MM.1S (cell line): ENCODE results near the gene HS6ST3.

Experiments used
- DNase-seq: peaks from one replicate; pipeline ENCODE4 v3.0.0-alpha.2; 2015
- H2AFZ ChIP-seq: fragments of 300-600 bp; sonication (generic); 2 replicates; pipeline ENCODE4 v1.6.0; 2016; ENCODE audit warnings: antibody characterized with exemption, low read length
- H3F3A ChIP-seq: fragments of 300-600 bp; sonication (generic); 2 replicates; pipeline ENCODE4 v1.6.1; 2016; ENCODE audit warnings: mild to moderate bottlenecking, antibody characterized with exemption, low read length, moderate library complexity, mixed read lengths; ENCODE audit not compliant: insufficient read depth
- H3K27ac ChIP-seq: fragments of 300-600 bp; sonication (generic); 2 replicates; pipeline ENCODE4 v1.5.1; 2016; ENCODE audit warnings: mild to moderate bottlenecking, low read length
- H3K27me3 ChIP-seq: fragments of 300-600 bp; sonication (generic); replicated peaks from 2 replicates; pipeline ENCODE4 v1.6.0; 2016; ENCODE audit warnings: low read length; ENCODE audit not compliant: insufficient read depth
- H3K36me3 ChIP-seq: fragments of 300-600 bp; sonication (generic); replicated peaks from 2 replicates; pipeline ENCODE4 v1.6.1; 2016; ENCODE audit warnings: mild to moderate bottlenecking, low read length, mixed read lengths; ENCODE audit not compliant: insufficient read depth
- H3K4me1 ChIP-seq: fragments of 300-600 bp; sonication (generic); 2 replicates; pipeline ENCODE4 v1.6.1; 2016; ENCODE audit warnings: low read length, mixed read lengths
- H3K4me2 ChIP-seq: fragments of 300-600 bp; sonication (generic); 2 replicates; pipeline ENCODE4 v1.6.0; 2016; ENCODE audit warnings: low read depth, low read length
- H3K4me3 ChIP-seq: fragments of 300-600 bp; sonication (generic); 2 replicates; pipeline ENCODE4 v1.5.1; 2016; ENCODE audit warnings: low read length, mixed read lengths
- H3K79me2 ChIP-seq: fragments of 300-600 bp; sonication (generic); 2 replicates; pipeline ENCODE4 v1.6.1; 2016; ENCODE audit warnings: mixed run types, low read length, mixed read lengths
- H3K9ac ChIP-seq: fragments of 300-600 bp; sonication (generic); 2 replicates; pipeline ENCODE4 v1.6.1; 2016; ENCODE audit warnings: low read length, mixed read lengths
- H3K9me2 ChIP-seq: fragments of 300-600 bp; sonication (generic); replicated peaks from 2 replicates; pipeline ENCODE4 v1.6.1; 2016; ENCODE audit warnings: mild to moderate bottlenecking, low read length, mixed read lengths; ENCODE audit not compliant: insufficient read depth
- H3K9me3 ChIP-seq: fragments of 300-600 bp; sonication (generic); replicated peaks from 2 replicates; pipeline ENCODE4 v1.6.1; 2016; ENCODE audit warnings: mild to moderate bottlenecking, low read length, mixed read lengths; ENCODE audit not compliant: insufficient read depth
- H4K20me1 ChIP-seq: fragments of 300-600 bp; sonication (generic); 2 replicates; pipeline ENCODE4 v1.6.1; 2016; ENCODE audit warnings: mild to moderate bottlenecking, low read length, moderate library complexity, mixed read lengths; ENCODE audit not compliant: insufficient read depth
- EZH2 ChIP-seq: fragments of 300-600 bp; sonication (generic); optimal IDR thresholded peaks from 2 replicates; pipeline ENCODE3; 2017; ENCODE audit warnings: low read depth, mild to moderate bottlenecking, antibody characterized with exemption, low read length, mixed read lengths
- EZH2phosphoT487 ChIP-seq: fragments of 300-600 bp; sonication (generic); IDR thresholded peaks from 2 replicates; pipeline ENCODE4 v1.6.1; 2018; ENCODE audit warnings: antibody characterized with exemption, low read length
- TF ChIP-seq, protein P1 (sequence below): fragments of 300-600 bp; sonication (generic); IDR thresholded peaks from 2 replicates; pipeline ENCODE4 v1.5.1; 2016; ENCODE audit warnings: antibody characterized with exemption, low read length, mixed read lengths

Gene HS6ST3

DNA sequence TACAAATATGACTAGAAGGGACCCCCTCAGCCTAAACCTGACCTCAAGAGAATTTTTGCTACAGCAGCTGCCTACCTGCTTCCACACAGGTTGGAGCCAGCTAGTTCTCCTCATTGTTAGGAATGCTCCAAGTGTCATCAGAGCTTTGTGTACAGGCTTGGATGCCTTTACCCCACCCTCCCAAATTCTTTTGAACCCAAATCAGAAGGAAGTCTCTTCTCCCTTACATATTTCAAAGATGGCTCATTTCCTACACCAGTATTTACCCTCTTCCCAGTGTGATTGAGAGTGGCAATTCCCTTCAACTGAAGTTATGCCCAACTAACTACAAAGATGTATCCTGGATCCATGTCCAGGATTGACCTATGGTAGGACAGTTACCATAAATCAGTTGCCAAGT, 581.2 kb downstream of the HS6ST3 start:
- no peaks in the 10 kb centered on the region for H4K20me1 ChIP-seq
- no peaks in the 10 kb centered on the region for H3K9me2 ChIP-seq
- no peak overlapping the region for H3K4me2 ChIP-seq
- no peaks in the 10 kb centered on the region for H3K36me3 ChIP-seq
- no peak overlapping the region for H3K4me3 ChIP-seq
- no peaks in the 10 kb centered on the region for H3K9me3 ChIP-seq
- H3K27me3 ChIP-seq: no peaks in the 10 kb centered on the region
- no peak overlapping the region for H3K9ac ChIP-seq
- H2AFZ ChIP-seq: no peak overlapping the region
- no peaks in the 10 kb centered on the region for H3K79me2 ChIP-seq
- no peak overlapping the region for H3K27ac ChIP-seq
- H3F3A ChIP-seq: no peaks in the 10 kb centered on the region
- TF ChIP-seq, protein P1, sequence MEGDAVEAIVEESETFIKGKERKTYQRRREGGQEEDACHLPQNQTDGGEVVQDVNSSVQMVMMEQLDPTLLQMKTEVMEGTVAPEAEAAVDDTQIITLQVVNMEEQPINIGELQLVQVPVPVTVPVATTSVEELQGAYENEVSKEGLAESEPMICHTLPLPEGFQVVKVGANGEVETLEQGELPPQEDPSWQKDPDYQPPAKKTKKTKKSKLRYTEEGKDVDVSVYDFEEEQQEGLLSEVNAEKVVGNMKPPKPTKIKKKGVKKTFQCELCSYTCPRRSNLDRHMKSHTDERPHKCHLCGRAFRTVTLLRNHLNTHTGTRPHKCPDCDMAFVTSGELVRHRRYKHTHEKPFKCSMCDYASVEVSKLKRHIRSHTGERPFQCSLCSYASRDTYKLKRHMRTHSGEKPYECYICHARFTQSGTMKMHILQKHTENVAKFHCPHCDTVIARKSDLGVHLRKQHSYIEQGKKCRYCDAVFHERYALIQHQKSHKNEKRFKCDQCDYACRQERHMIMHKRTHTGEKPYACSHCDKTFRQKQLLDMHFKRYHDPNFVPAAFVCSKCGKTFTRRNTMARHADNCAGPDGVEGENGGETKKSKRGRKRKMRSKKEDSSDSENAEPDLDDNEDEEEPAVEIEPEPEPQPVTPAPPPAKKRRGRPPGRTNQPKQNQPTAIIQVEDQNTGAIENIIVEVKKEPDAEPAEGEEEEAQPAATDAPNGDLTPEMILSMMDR: no peak
- no peak for TF ChIP-seq EZH2phosphoT487
- TF ChIP-seq EZH2: no peak
- no peak for DNase-seq
- H3K4me1 ChIP-seq: no peaks in the 10 kb centered on the region

DNA sequence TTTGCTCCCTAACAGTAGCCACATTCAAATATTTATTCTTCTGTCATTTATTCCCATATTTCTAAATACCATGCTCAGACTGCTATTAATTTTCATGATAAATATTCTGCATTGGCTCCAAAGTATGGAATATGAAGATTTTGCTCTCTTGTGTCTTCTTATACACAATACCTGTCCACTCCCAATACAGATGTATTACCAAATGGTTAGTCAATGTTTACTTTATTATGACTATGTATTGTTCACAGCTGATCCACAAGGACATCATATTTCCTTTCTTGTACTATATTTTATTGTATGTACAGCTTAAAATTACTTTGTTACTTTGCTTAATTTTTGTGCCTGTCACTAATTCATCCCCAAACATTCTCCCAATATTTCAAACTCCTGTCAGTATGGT, 582.1 kb downstream of the HS6ST3 start:
- no peaks in the 10 kb centered on the region for H3K36me3 ChIP-seq
- no peak overlapping the region for H3K4me2 ChIP-seq
- no peaks in the 10 kb centered on the region for H3K27me3 ChIP-seq
- TF ChIP-seq EZH2 (no peak), EZH2phosphoT487 (no peak)
- TF ChIP-seq, protein P1: no peak
- DNase-seq: no peak
- H3K4me1 ChIP-seq: no peaks in the 10 kb centered on the region
- no peak overlapping the region for H2AFZ ChIP-seq
- H3K79me2 ChIP-seq: no peaks in the 10 kb centered on the region
- no peaks in the 10 kb centered on the region for H3K9me3 ChIP-seq
- no peak overlapping the region for H3K4me3 ChIP-seq
- no peaks in the 10 kb centered on the region for H3K9me2 ChIP-seq
- no peak overlapping the region for H3K9ac ChIP-seq
- H3K27ac ChIP-seq: no peak overlapping the region
- H3F3A ChIP-seq: no peaks in the 10 kb centered on the region
- no peaks in the 10 kb centered on the region for H4K20me1 ChIP-seq

DNA sequence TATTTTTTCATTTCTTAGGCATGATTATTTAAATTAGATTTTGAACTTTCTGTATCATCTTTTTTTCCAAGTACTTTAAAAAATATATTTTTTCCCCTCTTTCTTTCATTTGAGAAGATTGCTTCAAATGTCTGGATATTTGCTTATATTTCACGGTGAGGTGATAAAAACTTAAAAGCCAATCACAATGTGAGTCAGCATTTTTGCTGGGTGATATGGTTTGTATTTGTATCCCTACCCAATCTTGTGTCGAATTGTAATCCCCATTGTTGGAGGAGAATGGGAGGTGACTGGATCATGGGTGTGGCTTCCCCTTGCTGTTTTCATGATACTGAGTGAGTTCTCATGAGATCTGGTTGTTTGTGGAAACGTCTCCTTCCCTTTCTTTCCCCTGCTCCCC, 583.9 kb downstream of the HS6ST3 start:
- no peaks in the 10 kb centered on the region for H4K20me1 ChIP-seq
- no peaks in the 10 kb centered on the region for H3K79me2 ChIP-seq
- no peak overlapping the region for H3K4me2 ChIP-seq
- no peak overlapping the region for H3K4me3 ChIP-seq
- H3K4me1 ChIP-seq: no peaks in the 10 kb centered on the region
- H3K9me2 ChIP-seq: no peaks in the 10 kb centered on the region
- H2AFZ ChIP-seq: no peak overlapping the region
- no peaks in the 10 kb centered on the region for H3K9me3 ChIP-seq
- no peaks in the 10 kb centered on the region for H3K27me3 ChIP-seq
- no peaks in the 10 kb centered on the region for H3K36me3 ChIP-seq
- TF ChIP-seq EZH2phosphoT487: no peak
- no peak for TF ChIP-seq EZH2
- TF ChIP-seq, protein P1: no peak
- H3K9ac ChIP-seq: no peak overlapping the region
- H3K27ac ChIP-seq: no peak overlapping the region
- no peak for DNase-seq
- H3F3A ChIP-seq: no peaks in the 10 kb centered on the region
